Posterior cingulate gyrus (tissue), 11 donors: Measurements from ENCODE around the gene SGK2.

Source experiments
- DNase-seq, 10 donors: peaks; one replicate each; pipeline versions ENCODE4 v3.0.0 to v3.0.0-alpha.2; 2020 to 2021; ENCODE audit warnings: mixed read lengths in 3 of 10
- intact Hi-C: fragments of 100-400 bp; cut with DNase I; formaldehyde crosslinking; loops from one replicate; pipeline ENCODE4 v1.15.1; 2023

Gene SGK2

GRCh38 chr20:43550456-43550855 is 8.4 kb upstream of the SGK2 start:
- DNase-seq: peak in 1 of 10 donors; percentile 25
- intact Hi-C loops: no loop called here

GRCh38 chr20:43554369-43554768 is 4.5 kb upstream of the SGK2 start:
- intact Hi-C loops: no loop called here
- DNase-seq: no peak

GRCh38 chr20:43559147-43559987 is 540 bp downstream of the SGK2 start:
- DNase-seq: peak in 1 of 10 donors; percentile 17
- intact Hi-C loops: no loop called here

- peak in 1 of 10 donors; percentile 28 for DNase-seq
- intact Hi-C loops: no loop called here
Measured at GRCh38 chr20:43560974-43561373, 2.1 kb downstream of the SGK2 start.

GRCh38 chr20:43563429-43563828 is 4.6 kb downstream of the SGK2 start:
- DNase-seq: no peak
- intact Hi-C loops: no loop called here

GRCh38 chr20:43563991-43564390 is 5.2 kb downstream of the SGK2 start:
- DNase-seq: peak in 2 of 10 donors; percentile 27 to 64
- intact Hi-C loops: loop anchor here (2.0 kb wide), 1 partner anchor 27 kb away; the partner anchor contains the start of gene IFT52

GRCh38 chr20:43564455-43564854 is 5.6 kb downstream of the SGK2 start:
- intact Hi-C loops: loop anchor here (2.0 kb wide), 1 partner anchor 26 kb away; the partner anchor contains the start of gene IFT52
- DNase-seq: peak in 1 of 10 donors; percentile 15

GRCh38 chr20:43564993-43565757 is 6.3 kb downstream of the SGK2 start:
- intact Hi-C loops: loop anchor here (2.0 kb wide), 1 partner anchor 26 kb away; the partner anchor contains the start of gene IFT52
- DNase-seq: peak; percentile 42 to 96 (median 66)

- intact Hi-C loops: loop anchor here (2.0 kb wide), 1 partner anchor 25 kb away; the partner anchor contains the start of gene IFT52
- peak in 3 of 10 donors; percentile 17 to 85 (median 57) for DNase-seq
Measured at GRCh38 chr20:43565758-43566104, 6.9 kb downstream of the SGK2 start.

- DNase-seq: peak in 2 of 10 donors; percentile 21 to 42
- intact Hi-C loops: no loop called here
Measured at GRCh38 chr20:43567477-43567876, 8.7 kb downstream of the SGK2 start.

GRCh38 chr20:43568706-43569105 is 9.9 kb downstream of the SGK2 start:
- intact Hi-C loops: no loop called here
- DNase-seq: peak in 2 of 10 donors; percentile 6 to 13

GRCh38 chr20:43569282-43569681 is 10.5 kb downstream of the SGK2 start:
- DNase-seq: peak in 2 of 10 donors; percentile 19 to 35
- intact Hi-C loops: no loop called here

- intact Hi-C loops: no loop called here
- peak in 2 of 10 donors; percentile 24 to 59 for DNase-seq
Measured at GRCh38 chr20:43570496-43570895, 11.7 kb downstream of the SGK2 start.

GRCh38 chr20:43571310-43571709 is 12.5 kb downstream of the SGK2 start:
- peak in 2 of 10 donors; percentile 35 to 53 for DNase-seq
- intact Hi-C loops: no loop called here

GRCh38 chr20:43571771-43572170 is 12.9 kb downstream of the SGK2 start:
- peak in 2 of 10 donors; percentile 50 to 59 for DNase-seq
- intact Hi-C loops: no loop called here

- intact Hi-C loops: no loop called here
- DNase-seq: peak in 2 of 10 donors; percentile 27 to 33
Measured at GRCh38 chr20:43572891-43573290, 14.1 kb downstream of the SGK2 start.

GRCh38 chr20:43576108-43576507 is 17.3 kb downstream of the SGK2 start:
- intact Hi-C loops: no loop called here
- peak in 1 of 10 donors; percentile 62 for DNase-seq

GRCh38 chr20:43579861-43580793 is 21.3 kb downstream of the SGK2 start:
- intact Hi-C loops: no loop called here

GRCh38 chr20:43583133-43583864 is 24.5 kb downstream of the SGK2 start:
- intact Hi-C loops: no loop called here
- no peak for DNase-seq

More at GRCh38 chr20:43579861-43580793, 21.3 kb downstream of the SGK2 start:
- peak in 1 of 10 donors; percentile 10 for DNase-seq
